Keratinocyte (primary cell): ENCODE results near the gene NOS1AP. TPM values are rescaled to one million over a fixed set of nuclear protein-coding genes. Genes with fewer than 3 reads are reported as not detected.

Experiments
- DNase-seq: peaks from one replicate; pipeline ENCODE4 v3.0.0-alpha.2; 2011; ENCODE audit warnings: low read depth, missing footprints, low spot score
- FAIRE-seq: peaks from 2 replicates; lab custom pipeline; 2011; peaks lifted over from hg19 to GRCh38; lab: Jason Lieb, UNC
- H2AFZ ChIP-seq: 2 replicates; pipeline ENCODE4 v1.6.0; 2012; ENCODE audit warnings: low read length, control low read depth, inconsistent platforms; ENCODE audit not compliant: control insufficient read depth
- H3K27ac ChIP-seq: 2 replicates; pipeline ENCODE4 v1.5.1; 2011; ENCODE audit warnings: low read length; ENCODE audit not compliant: control insufficient read depth, insufficient read depth
- H3K27me3 ChIP-seq: 3 replicates; pipeline ENCODE4 v1.6.0; 2011; ENCODE audit warnings: low read length; ENCODE audit not compliant: control insufficient read depth, insufficient read depth; ENCODE audit errors: extremely low read depth
- H3K36me3 ChIP-seq, 2 experiments: 2 replicates in 1 of 2; 3 replicates in 1 of 2; pipeline ENCODE4 v1.5.1; 2011; ENCODE audit warnings: low read length in 2 of 2, mild to moderate bottlenecking in 1 of 2; ENCODE audit not compliant: control insufficient read depth in 2 of 2, insufficient read depth in 2 of 2; ENCODE audit errors: extremely low read depth in 1 of 2
- H3K4me1 ChIP-seq: 3 replicates; pipeline ENCODE4 v1.5.1; 2011; ENCODE audit warnings: low read length; ENCODE audit not compliant: control insufficient read depth, insufficient read depth; ENCODE audit errors: extremely low read depth
- H3K4me2 ChIP-seq: 3 replicates; pipeline ENCODE4 v1.6.0; 2011; ENCODE audit warnings: low read depth, low read length; ENCODE audit not compliant: control insufficient read depth, insufficient read depth; ENCODE audit errors: extremely low read depth
- H3K4me3 ChIP-seq, 3 experiments: fragments of 200-600 bp in 1 of 3; sonication (generic) in 1 of 3; 2 replicates in 2 of 3; 3 replicates in 1 of 3; pipeline ENCODE4 v1.5.1; 2011 to 2016; ENCODE audit warnings: low read length in 3 of 3, mild to moderate bottlenecking in 3 of 3, control low read depth in 2 of 3, inconsistent platforms in 1 of 3, low read depth in 1 of 3, mixed read lengths in 1 of 3, mixed run types in 1 of 3, moderate library complexity in 1 of 3; ENCODE audit not compliant: control insufficient read depth in 2 of 3, insufficient read depth in 2 of 3; ENCODE audit errors: extremely low read depth in 1 of 3
- H3K79me2 ChIP-seq: 2 replicates; pipeline ENCODE4 v1.6.0; 2012; ENCODE audit warnings: low read length; ENCODE audit not compliant: control insufficient read depth, insufficient read depth
- H3K9ac ChIP-seq: 3 replicates; pipeline ENCODE4 v1.6.0; 2011; ENCODE audit warnings: low read length; ENCODE audit not compliant: control insufficient read depth, insufficient read depth; ENCODE audit errors: extremely low read depth
- H3K9me1 ChIP-seq: 3 replicates; pipeline ENCODE4 v1.6.0; 2011; ENCODE audit warnings: low read length; ENCODE audit not compliant: control insufficient read depth, insufficient read depth; ENCODE audit errors: extremely low read depth
- H3K9me3 ChIP-seq: 2 replicates; pipeline ENCODE4 v1.5.1; 2012; ENCODE audit warnings: low read depth, low read length; ENCODE audit not compliant: control insufficient read depth
- H4K20me1 ChIP-seq: 3 replicates; pipeline ENCODE4 v1.6.0; 2011; ENCODE audit warnings: low read length; ENCODE audit not compliant: control insufficient read depth, insufficient read depth; ENCODE audit errors: extremely low read depth
- CTCF ChIP-seq, 3 experiments: IDR thresholded peaks in 1 of 3; conservative IDR thresholded peaks in 1 of 3; optimal IDR thresholded peaks in 1 of 3; 2 replicates in 2 of 3; 3 replicates in 1 of 3; pipeline versions ENCODE3 to v1.5.1; 2011; ENCODE audit warnings: low read length in 3 of 3, mild to moderate bottlenecking in 3 of 3, moderate library complexity in 2 of 3, control low read depth in 1 of 3, inconsistent platforms in 1 of 3; ENCODE audit not compliant: insufficient read depth in 2 of 3; ENCODE audit errors: extremely low read depth in 1 of 3
- EZH2 ChIP-seq: IDR thresholded peaks from one replicate; pipeline ENCODE4 v1.6.1; 2012; ENCODE audit warnings: inconsistent platforms, mild to moderate bottlenecking, low read length, moderate library complexity
- dilution Hi-C: fragments of 300-500 bp; cut with MboI; formaldehyde crosslinking; loops from one replicate; pipeline ENCODE4 v1.7.0; 2020; ENCODE audit warnings: low sequenced_read_pairs; ENCODE audit not compliant: extremely low pct_ligation_motif_present
- polyA plus RNA-seq, 5 experiments: library from polyadenylated mRNA; depleted of rRNA in 3 of 5; stranded (reverse) in 3 of 5; stranded (forward) in 1 of 5; unstranded in 1 of 5; fragments of >200 nt; gene quantifications; 1 replicate in 1 of 5; 2 replicates in 3 of 5; 3 replicates in 1 of 5; pipeline versions ENCODE4 v1.2.1 to v1.2.3, GENCODE V29; 2011 to 2012; ENCODE audit warnings: missing spikeins in 2 of 5, low read depth in 1 of 5, low replicate concordance in 1 of 5

The NOS1AP gene
- polyA plus RNA-seq, 1 donor (not counting 4 experiments of a cell fraction or from before 2014, with no cell fraction given), result not detected

- H3K9ac ChIP-seq, result no peak overlapping the region
- no peaks in the 10 kb centered on the region for H3K36me3 ChIP-seq
Measured at GRCh38 chr1:162206300-162206699, 136.8 kb downstream of the NOS1AP start.

GRCh38 chr1:162206749-162207635 is 137.5 kb downstream of the NOS1AP start:
- DNase-seq (no peak), FAIRE-seq (no peak)
- Histone ChIP-seq H2AFZ (no peak overlapping the region), H3K9ac (no peak overlapping the region), H3K4me3 (no peak overlapping the region), H4K20me1 (no peaks in the 10 kb centered on the region), H3K27me3 (peaks cover 3% of the 10 kb centered on the region), H3K36me3 (no peaks in the 10 kb centered on the region), H3K9me3 (no peaks in the 10 kb centered on the region), H3K4me2 (no peak overlapping the region), H3K27ac (no peak overlapping the region), H3K79me2 (no peaks in the 10 kb centered on the region), H3K4me1 (no peaks in the 10 kb centered on the region), H3K9me1 (no peaks in the 10 kb centered on the region)
- TF ChIP-seq CTCF (optimal IDR thresholded peaks at IDR 0.05 in 1 of 3, IDR thresholded peaks at IDR 0.05 in 1 of 3, conservative IDR thresholded peaks at IDR 0.05 in 1 of 3; ENCODE audit: extremely low read depth in 1 of 3, insufficient read depth in 2 of 3, low read length in 3 of 3), result no peak
- TF ChIP-seq EZH2, result no peak
- dilution Hi-C loops, result no loop called here

More at GRCh38 chr1:162206300-162206699, 136.8 kb downstream of the NOS1AP start:
- no peak for DNase-seq
- no peak overlapping the region for H3K4me2 ChIP-seq
- no peak for TF ChIP-seq EZH2
- no peak for TF ChIP-seq CTCF (optimal IDR thresholded peaks at IDR 0.05 in 1 of 3, IDR thresholded peaks at IDR 0.05 in 1 of 3, conservative IDR thresholded peaks at IDR 0.05 in 1 of 3; ENCODE audit: extremely low read depth in 1 of 3, insufficient read depth in 2 of 3, low read length in 3 of 3)
- dilution Hi-C loops, result no loop called here
- H3K79me2 ChIP-seq, result no peaks in the 10 kb centered on the region
- no peak overlapping the region for H3K4me3 ChIP-seq
- H2AFZ ChIP-seq, result no peak overlapping the region
- no peaks in the 10 kb centered on the region for H4K20me1 ChIP-seq
- peaks cover 3% of the 10 kb centered on the region for H3K27me3 ChIP-seq
- H3K4me1 ChIP-seq, result no peaks in the 10 kb centered on the region
- H3K9me1 ChIP-seq, result no peaks in the 10 kb centered on the region
- no peaks in the 10 kb centered on the region for H3K9me3 ChIP-seq
- FAIRE-seq, result no peak
- no peak overlapping the region for H3K27ac ChIP-seq
